MM.1S (cell line): Measurements from ENCODE around the gene UBE2U.

Source experiments
- DNase-seq: peaks from one replicate; pipeline ENCODE4 v3.0.0-alpha.2; 2015
- H2AFZ ChIP-seq: fragments of 300-600 bp; sonication (generic); 2 replicates; pipeline ENCODE4 v1.6.0; 2016; ENCODE audit warnings: antibody characterized with exemption, low read length
- H3F3A ChIP-seq: fragments of 300-600 bp; sonication (generic); 2 replicates; pipeline ENCODE4 v1.6.1; 2016; ENCODE audit warnings: mild to moderate bottlenecking, antibody characterized with exemption, low read length, moderate library complexity, mixed read lengths; ENCODE audit not compliant: insufficient read depth
- H3K27ac ChIP-seq: fragments of 300-600 bp; sonication (generic); 2 replicates; pipeline ENCODE4 v1.5.1; 2016; ENCODE audit warnings: mild to moderate bottlenecking, low read length
- H3K27me3 ChIP-seq: fragments of 300-600 bp; sonication (generic); replicated peaks from 2 replicates; pipeline ENCODE4 v1.6.0; 2016; ENCODE audit warnings: low read length; ENCODE audit not compliant: insufficient read depth
- H3K36me3 ChIP-seq: fragments of 300-600 bp; sonication (generic); replicated peaks from 2 replicates; pipeline ENCODE4 v1.6.1; 2016; ENCODE audit warnings: mild to moderate bottlenecking, low read length, mixed read lengths; ENCODE audit not compliant: insufficient read depth
- H3K4me1 ChIP-seq: fragments of 300-600 bp; sonication (generic); 2 replicates; pipeline ENCODE4 v1.6.1; 2016; ENCODE audit warnings: low read length, mixed read lengths
- H3K4me2 ChIP-seq: fragments of 300-600 bp; sonication (generic); 2 replicates; pipeline ENCODE4 v1.6.0; 2016; ENCODE audit warnings: low read depth, low read length
- H3K4me3 ChIP-seq: fragments of 300-600 bp; sonication (generic); 2 replicates; pipeline ENCODE4 v1.5.1; 2016; ENCODE audit warnings: low read length, mixed read lengths
- H3K79me2 ChIP-seq: fragments of 300-600 bp; sonication (generic); 2 replicates; pipeline ENCODE4 v1.6.1; 2016; ENCODE audit warnings: mixed run types, low read length, mixed read lengths
- H3K9ac ChIP-seq: fragments of 300-600 bp; sonication (generic); 2 replicates; pipeline ENCODE4 v1.6.1; 2016; ENCODE audit warnings: low read length, mixed read lengths
- H3K9me2 ChIP-seq: fragments of 300-600 bp; sonication (generic); replicated peaks from 2 replicates; pipeline ENCODE4 v1.6.1; 2016; ENCODE audit warnings: mild to moderate bottlenecking, low read length, mixed read lengths; ENCODE audit not compliant: insufficient read depth
- H3K9me3 ChIP-seq: fragments of 300-600 bp; sonication (generic); replicated peaks from 2 replicates; pipeline ENCODE4 v1.6.1; 2016; ENCODE audit warnings: mild to moderate bottlenecking, low read length, mixed read lengths; ENCODE audit not compliant: insufficient read depth
- H4K20me1 ChIP-seq: fragments of 300-600 bp; sonication (generic); 2 replicates; pipeline ENCODE4 v1.6.1; 2016; ENCODE audit warnings: mild to moderate bottlenecking, low read length, moderate library complexity, mixed read lengths; ENCODE audit not compliant: insufficient read depth
- EZH2 ChIP-seq: fragments of 300-600 bp; sonication (generic); optimal IDR thresholded peaks from 2 replicates; pipeline ENCODE3; 2017; ENCODE audit warnings: low read depth, mild to moderate bottlenecking, antibody characterized with exemption, low read length, mixed read lengths
- EZH2phosphoT487 ChIP-seq: fragments of 300-600 bp; sonication (generic); IDR thresholded peaks from 2 replicates; pipeline ENCODE4 v1.6.1; 2018; ENCODE audit warnings: antibody characterized with exemption, low read length
- TF ChIP-seq, protein P1 (sequence below): fragments of 300-600 bp; sonication (generic); IDR thresholded peaks from 2 replicates; pipeline ENCODE4 v1.5.1; 2016; ENCODE audit warnings: antibody characterized with exemption, low read length, mixed read lengths

The UBE2U gene

DNA sequence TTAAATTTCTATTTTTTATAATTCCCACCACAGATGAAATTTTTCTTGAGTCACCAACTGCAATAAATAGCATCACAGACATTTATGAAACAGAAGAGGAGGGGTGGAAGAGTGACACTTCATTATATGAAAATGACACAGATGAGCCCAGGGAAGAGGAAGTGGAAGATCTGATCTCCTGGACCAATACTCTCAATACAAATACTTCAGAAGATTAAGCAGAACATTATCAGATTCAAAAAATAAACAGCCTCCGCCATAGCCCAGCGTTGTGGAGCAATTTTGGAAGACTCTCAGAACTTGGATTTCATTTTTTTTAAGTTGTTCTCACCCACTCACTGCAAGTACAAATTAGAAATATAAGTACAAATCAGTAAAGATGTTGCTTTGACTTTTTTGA lies 63.6 kb downstream of the UBE2U start:
- no peak overlapping the region for H2AFZ ChIP-seq
- H3K4me3 ChIP-seq = no peak overlapping the region
- no peaks in the 10 kb centered on the region for H3K27me3 ChIP-seq
- H3K36me3 ChIP-seq = no peaks in the 10 kb centered on the region
- no peak overlapping the region for H3K9ac ChIP-seq
- no peaks in the 10 kb centered on the region for H4K20me1 ChIP-seq
- no peaks in the 10 kb centered on the region for H3K79me2 ChIP-seq
- no peaks in the 10 kb centered on the region for H3F3A ChIP-seq
- H3K9me3 ChIP-seq = no peaks in the 10 kb centered on the region
- no peaks in the 10 kb centered on the region for H3K4me1 ChIP-seq
- H3K27ac ChIP-seq = no peak overlapping the region
- no peak overlapping the region for H3K4me2 ChIP-seq
- H3K9me2 ChIP-seq = no peaks in the 10 kb centered on the region
- TF ChIP-seq EZH2phosphoT487 = no peak
- TF ChIP-seq EZH2 = no peak
- TF ChIP-seq, protein P1, sequence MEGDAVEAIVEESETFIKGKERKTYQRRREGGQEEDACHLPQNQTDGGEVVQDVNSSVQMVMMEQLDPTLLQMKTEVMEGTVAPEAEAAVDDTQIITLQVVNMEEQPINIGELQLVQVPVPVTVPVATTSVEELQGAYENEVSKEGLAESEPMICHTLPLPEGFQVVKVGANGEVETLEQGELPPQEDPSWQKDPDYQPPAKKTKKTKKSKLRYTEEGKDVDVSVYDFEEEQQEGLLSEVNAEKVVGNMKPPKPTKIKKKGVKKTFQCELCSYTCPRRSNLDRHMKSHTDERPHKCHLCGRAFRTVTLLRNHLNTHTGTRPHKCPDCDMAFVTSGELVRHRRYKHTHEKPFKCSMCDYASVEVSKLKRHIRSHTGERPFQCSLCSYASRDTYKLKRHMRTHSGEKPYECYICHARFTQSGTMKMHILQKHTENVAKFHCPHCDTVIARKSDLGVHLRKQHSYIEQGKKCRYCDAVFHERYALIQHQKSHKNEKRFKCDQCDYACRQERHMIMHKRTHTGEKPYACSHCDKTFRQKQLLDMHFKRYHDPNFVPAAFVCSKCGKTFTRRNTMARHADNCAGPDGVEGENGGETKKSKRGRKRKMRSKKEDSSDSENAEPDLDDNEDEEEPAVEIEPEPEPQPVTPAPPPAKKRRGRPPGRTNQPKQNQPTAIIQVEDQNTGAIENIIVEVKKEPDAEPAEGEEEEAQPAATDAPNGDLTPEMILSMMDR = no peak
- DNase-seq = no peak

DNA sequence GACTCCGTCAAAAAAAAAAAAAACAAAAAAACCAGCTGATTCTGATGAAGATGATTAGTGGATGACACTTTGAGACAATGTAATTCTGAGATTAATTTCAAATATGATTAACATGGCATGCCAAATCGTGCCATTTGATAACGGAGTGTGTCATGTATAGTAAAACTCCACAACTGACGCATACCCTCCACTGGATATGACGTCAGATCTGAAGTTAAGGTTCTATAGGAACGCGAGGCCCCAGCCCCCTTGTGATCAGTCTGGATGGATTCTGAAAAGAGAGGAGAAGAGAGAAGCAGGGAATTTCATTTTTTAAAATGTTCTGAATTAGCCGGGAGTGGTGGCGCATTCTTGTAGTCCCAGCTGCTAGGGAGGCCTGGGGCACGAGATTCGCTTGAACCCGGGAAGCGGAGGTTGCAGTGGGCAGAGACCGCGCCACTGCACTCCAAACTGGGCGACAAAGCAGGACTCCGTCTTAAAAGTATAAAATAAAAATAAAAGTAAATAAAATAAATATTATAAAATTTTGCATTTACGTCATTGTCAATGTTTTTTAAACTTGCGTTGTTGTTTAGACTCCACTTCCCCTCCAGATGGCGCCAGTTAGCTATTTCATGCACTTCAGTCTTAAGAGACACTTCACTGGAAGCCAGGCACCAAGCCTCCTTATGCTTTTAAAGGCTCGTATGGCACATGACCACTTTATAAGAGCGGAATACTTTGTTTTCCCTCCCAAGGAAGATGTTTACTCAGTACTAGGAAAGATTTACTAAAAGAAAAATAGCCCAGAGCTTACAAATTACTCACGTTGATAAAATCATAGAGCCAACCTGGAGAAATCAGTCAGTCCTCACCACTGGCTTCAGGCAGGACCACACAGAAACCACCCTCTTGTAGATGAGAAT lies 65.5 kb downstream of the UBE2U start:
- Histone ChIP-seq H3K4me1 (no peaks in the 10 kb centered on the region), H3K27ac (no peak overlapping the region), H3F3A (no peaks in the 10 kb centered on the region), H3K27me3 (no peaks in the 10 kb centered on the region), H3K9me2 (no peaks in the 10 kb centered on the region), H2AFZ (0 out of 2 replicates have a peak overlapping the region, but pooled peaks have one; percentile 3), H3K4me3 (no peak overlapping the region), H3K9me3 (no peaks in the 10 kb centered on the region), H3K79me2 (no peaks in the 10 kb centered on the region), H4K20me1 (no peaks in the 10 kb centered on the region), H3K36me3 (no peaks in the 10 kb centered on the region), H3K4me2 (no peak overlapping the region), H3K9ac (no peak overlapping the region)
- DNase-seq = peak; percentile 73
- TF ChIP-seq, protein P1 = peak; percentile 56
- no peak for TF ChIP-seq EZH2phosphoT487

DNA sequence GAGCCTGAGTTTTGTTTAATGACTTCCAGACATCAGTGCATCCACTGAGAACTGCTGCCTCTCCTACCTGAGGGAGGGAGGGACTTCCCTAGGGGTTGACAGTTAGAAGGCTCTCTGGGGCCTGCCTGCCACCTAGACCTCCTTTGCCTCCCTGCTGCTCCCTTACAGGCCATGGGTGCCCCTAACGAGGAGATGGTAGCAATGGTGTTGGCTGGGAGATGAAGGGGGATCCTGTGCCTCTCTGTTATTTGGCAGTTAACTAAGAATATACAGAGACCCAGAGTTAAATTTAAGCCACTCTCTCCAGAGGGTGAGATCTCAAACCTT lies 66.1 kb downstream of the UBE2U start:
- Histone ChIP-seq H4K20me1 (no peaks in the 10 kb centered on the region), H3K4me3 (no peak overlapping the region), H3F3A (no peaks in the 10 kb centered on the region), H3K79me2 (no peaks in the 10 kb centered on the region), H3K4me2 (no peak overlapping the region), H3K9me3 (no peaks in the 10 kb centered on the region), H3K9ac (no peak overlapping the region), H3K4me1 (no peaks in the 10 kb centered on the region), H3K27ac (no peak overlapping the region), H3K9me2 (no peaks in the 10 kb centered on the region), H3K36me3 (no peaks in the 10 kb centered on the region), H2AFZ (0 out of 2 replicates have a peak overlapping the region, but pooled peaks have one; percentile 3), H3K27me3 (no peaks in the 10 kb centered on the region)
- TF ChIP-seq EZH2 (no peak), EZH2phosphoT487 (no peak)
- TF ChIP-seq, protein P1 = no peak
- no peak for DNase-seq
